WTC11 (cell line): ENCODE results near the gene GRM1. TPM values are rescaled to one million over a fixed set of nuclear protein-coding genes. Genes with fewer than 3 reads are reported as not detected.
A peak's percentile ranks its signal among the peaks of the same experiment; 100 is the strongest.

Experiments
- ATAC-seq: fragments of 200-7000 bp; cut with Tn5 transposase; 2 replicates; pipeline ENCODE4 v1.10.0; 2021; ENCODE audit warnings: mild to moderate bottlenecking, moderate library complexity
- CTCF ChIA-PET: fragments of 300-600 bp; sonication (Branson Sonifier 250); formaldehyde crosslinking; loops from one replicate; lab custom pipeline; 2021; ENCODE audit warnings: antibody characterized with exemption; lab: Charles Lee
- POLR2A ChIA-PET: fragments of 350-600 bp; sonication (Branson Sonifier 250); formaldehyde crosslinking; loops from one replicate; lab custom pipeline; 2021; ENCODE audit warnings: antibody characterized with exemption; lab: Charles Lee
- DNase-seq: peaks from one replicate; pipeline ENCODE4 v3.0.0; 2021; ENCODE audit warnings: low spot score
- H3K27ac Mint-ChIP-seq: 2 replicates; pipeline ENCODE4 v1.8.0; 2021; ENCODE audit warnings: mixed read lengths
- H3K27me3 Mint-ChIP-seq: 2 replicates; pipeline ENCODE4 v1.8.0; 2021; ENCODE audit warnings: low read depth, mild to moderate bottlenecking, moderate library complexity, mixed read lengths
- H3K36me3 Mint-ChIP-seq: 2 replicates; pipeline ENCODE4 v1.8.0; 2021; ENCODE audit warnings: mixed read lengths
- H3K4me1 Mint-ChIP-seq: 2 replicates; pipeline ENCODE4 v1.8.0; 2022; ENCODE audit warnings: mixed read lengths
- H3K4me3 Mint-ChIP-seq: 2 replicates; pipeline ENCODE4 v1.8.0; 2021; ENCODE audit warnings: mild to moderate bottlenecking, moderate library complexity, mixed read lengths
- H3K9me3 Mint-ChIP-seq: 2 replicates; pipeline ENCODE4 v1.8.0; 2021; ENCODE audit warnings: mixed read lengths
- AFF4 ChIP-seq: sonication (generic); formaldehyde crosslinking; IDR thresholded peaks from 2 replicates; pipeline ENCODE4 v1.8.1; 2023; ENCODE audit warnings: mild to moderate bottlenecking, missing genetic modification reagents, borderline replicate concordance
- AR ChIP-seq: fragments of 250-450 bp; sonication (Bioruptor Pico); IDR thresholded peaks from 2 replicates; pipeline ENCODE4 v1.9.0; 2021; ENCODE audit warnings: mild to moderate bottlenecking
- ATF6 ChIP-seq: sonication (generic); formaldehyde crosslinking; IDR thresholded peaks from 2 replicates; pipeline ENCODE4 v1.8.1; 2023; ENCODE audit warnings: mild to moderate bottlenecking, missing genetic modification reagents
- CREB1 ChIP-seq: sonication (generic); formaldehyde crosslinking; IDR thresholded peaks from 2 replicates; pipeline ENCODE4 v1.8.0; 2023; ENCODE audit warnings: mild to moderate bottlenecking, missing genetic modification reagents
- E2F4 ChIP-seq: sonication (generic); formaldehyde crosslinking; IDR thresholded peaks from 2 replicates; pipeline ENCODE4 v1.8.1; 2022; ENCODE audit warnings: low read depth, mild to moderate bottlenecking, moderate library complexity, missing genetic modification reagents, borderline replicate concordance
- E2F5 ChIP-seq: sonication (generic); formaldehyde crosslinking; IDR thresholded peaks from 2 replicates; pipeline ENCODE4 v1.8.1; 2022; ENCODE audit warnings: mild to moderate bottlenecking, moderate library complexity, missing genetic modification reagents
- ESRRA ChIP-seq: sonication (generic); formaldehyde crosslinking; IDR thresholded peaks from 2 replicates; pipeline ENCODE4 v1.8.1; 2022; ENCODE audit warnings: mild to moderate bottlenecking, missing genetic modification reagents, borderline replicate concordance
- MLX ChIP-seq: sonication (generic); formaldehyde crosslinking; IDR thresholded peaks from 2 replicates; pipeline ENCODE4 v1.8.1; 2023; ENCODE audit warnings: mild to moderate bottlenecking, missing genetic modification reagents, moderate library complexity
- NR3C1 ChIP-seq: sonication (generic); formaldehyde crosslinking; conservative IDR thresholded peaks from 2 replicates; pipeline ENCODE4 v1.8.1; 2023; ENCODE audit warnings: low read depth, mild to moderate bottlenecking, missing genetic modification reagents
- PRDM15 ChIP-seq: sonication (generic); formaldehyde crosslinking; IDR thresholded peaks from 2 replicates; pipeline ENCODE4 v1.8.0; 2022; ENCODE audit warnings: missing genetic modification reagents
- STAT6 ChIP-seq: sonication (generic); formaldehyde crosslinking; conservative IDR thresholded peaks from 2 replicates; pipeline ENCODE4 v1.8.1; 2023; ENCODE audit warnings: mild to moderate bottlenecking, low read depth, missing genetic modification reagents, moderate library complexity
- TEAD1 ChIP-seq: sonication (generic); formaldehyde crosslinking; IDR thresholded peaks from 2 replicates; pipeline ENCODE4 v1.8.0; 2022; ENCODE audit warnings: mild to moderate bottlenecking, missing genetic modification reagents
- TEAD4 ChIP-seq: sonication (generic); formaldehyde crosslinking; IDR thresholded peaks from 2 replicates; pipeline ENCODE4 v1.8.0; 2022; ENCODE audit warnings: mild to moderate bottlenecking, missing genetic modification reagents
- total RNA-seq: library from RNA; stranded (reverse); gene quantifications from 3 replicates; pipeline ENCODE4 v1.2.3, GENCODE V29; 2021

Gene GRM1
- total RNA-seq, 1 experiment from 2014 or later = 0.46 TPM

GRCh38 chr6:146429831-146430230 is 401.0 kb downstream of the GRM1 start (continued):
- no peak for TF ChIP-seq STAT6 (CRISPR knock-in tag)
- TF ChIP-seq, all 79 proteins: peak for 0

GRCh38 chr6:146433881-146434731 is 405.2 kb downstream of the GRM1 start:
- Mint-ChIP-seq H3K27me3 (peaks cover 34% of the 10 kb centered on the region), H3K27ac (no peak overlapping the region), H3K36me3 (no peaks in the 10 kb centered on the region), H3K9me3 (no peaks in the 10 kb centered on the region), H3K4me1 (peaks cover 17% of the 10 kb centered on the region), H3K4me3 (peak overlapping the region; percentile 76)
- CTCF ChIA-PET = interaction anchor here (0.8 to 1.4 kb wide), 3 partner anchors 10 to 231 kb away, joined by 3 to 4 read pairs (median 3); no protein-coding TSS in a partner anchor
- POLR2A ChIA-PET = no interaction called here
- DNase-seq (peak; percentile 53), ATAC-seq (peak; percentile 79)
- TF ChIP-seq ATF6 (no peak), E2F5 (peak; percentile 42; the same call in 1 of the 2 replicates), E2F4 (CRISPR knock-in tag) (no peak), TEAD1 (CRISPR knock-in tag) (peak; percentile 34; the same call in 1 of the 2 replicates), CREB1 (CRISPR knock-in tag) (no peak), PRDM15 (CRISPR knock-in tag) (no peak), AFF4 (CRISPR knock-in tag) (0 out of 2 replicates have a peak, but pooled peaks have one; percentile 25), TEAD4 (CRISPR knock-in tag) (no peak), NR3C1 (CRISPR knock-in tag) (no peak), AR (CRISPR knock-in tag) (no peak), ESRRA (CRISPR knock-in tag) (no peak), MLX (CRISPR knock-in tag) (no peak)
